Measurements from ENCODE around the gene GPR62. TPM values are rescaled to one million over a fixed set of nuclear protein-coding genes. Genes with fewer than 3 reads are reported as not detected.

GPR62 gene
- total and polyA plus RNA-seq, 2 of the 8 experiments (the other 6 are each of a cell fraction or from before 2014, with no cell fraction given) = 0.22 to 0.29 TPM

DNA sequence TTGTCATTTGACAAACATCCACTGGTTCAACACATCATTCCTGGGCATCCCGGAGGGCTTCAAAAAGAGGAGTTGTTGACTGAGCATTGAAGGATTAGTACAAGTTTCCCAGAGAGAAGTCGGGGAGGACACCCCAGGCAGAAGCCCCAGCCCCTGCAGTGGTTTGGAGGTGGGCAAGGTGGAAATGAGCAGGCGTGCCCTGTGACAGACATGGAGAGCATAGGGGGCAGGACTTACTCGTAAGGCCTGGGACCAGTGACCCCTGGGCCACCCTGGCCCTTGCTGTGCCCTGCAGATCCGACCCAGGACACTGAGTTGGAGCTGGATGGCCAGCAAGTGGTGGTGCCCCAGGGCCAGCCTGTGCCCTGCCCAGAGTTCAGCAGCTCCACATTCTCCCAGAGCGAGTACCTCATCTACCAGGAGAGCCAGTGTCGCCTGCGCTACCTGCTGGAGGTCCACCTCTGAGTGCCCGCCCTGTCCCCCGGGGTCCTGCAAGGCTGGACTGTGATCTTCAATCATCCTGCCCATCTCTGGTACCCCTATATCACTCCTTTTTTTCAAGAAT is 7.1 kb upstream of the GPR62 start:
- no peak overlapping the region for H3K4ac ChIP-seq (replicated peaks; ENCODE audit: insufficient read length, low read depth, low read length)
- FAIRE-seq (no peak), DNase-seq (ENCODE audit: low read depth in 1 of 2, low spot score in 2 of 2) (no peak)
- H4K20me1 ChIP-seq (replicated peaks in 1 of 2; ENCODE audit: control insufficient read depth in 1 of 2, insufficient read depth in 2 of 2, low read length in 2 of 2) = no peaks in the 10 kb centered on the region
- H3K56ac ChIP-seq (replicated peaks; ENCODE audit: insufficient read length, low read depth, low read length) = no peak overlapping the region
- no peak overlapping the region for H3K14ac ChIP-seq (ENCODE audit: insufficient read length)
- WGBS, 2 experiments (ENCODE audit: extremely low coverage in 1 of 2, insufficient coverage in 1 of 2, insufficient read length in 1 of 2, insufficient replicate concordance in 2 of 2, low coverage in 1 of 2, low lambda C conversion rate in 2 of 2, missing lambda C conversion rate in 1 of 2) = 86% methylated on average over 10 of the region's 10 CpGs; no CpG with 5 or more reads in 1 of the 2 experiments
- CTCF ChIA-PET (ENCODE audit: partially characterized antibody) = interaction anchor here (1.0 to 2.2 kb wide), 3 partner anchors 9 to 105 kb away, joined by 4 to 9 read pairs (median 8); partner anchors contain the start of gene ABHD14B
- no peaks in the 10 kb centered on the region for H3K23me2 ChIP-seq (ENCODE audit: low read depth, low read length)
- no peak overlapping the region for H3K23ac ChIP-seq (ENCODE audit: insufficient read length)
- POLR2A ChIA-PET (ENCODE audit: partially characterized antibody) = interaction anchor here (0.6 to 15.7 kb wide), 4 partner anchors 10 to 45 kb away, joined by 3 to 148 read pairs (median 67); partner anchors contain the start of genes ABHD14B, PCBP4 and RPL29
- no peak overlapping the region for H2AFZ ChIP-seq (ENCODE audit: low read length)
- H4K91ac ChIP-seq (replicated peaks; ENCODE audit: insufficient read length, low read length) = no peak overlapping the region
- H2AK5ac ChIP-seq (ENCODE audit: low read depth, low read length) = no peak overlapping the region
- no peak overlapping the region for H3K18ac ChIP-seq (ENCODE audit: extremely low read depth, low read length)
- no peaks in the 10 kb centered on the region for H3K79me1 ChIP-seq (ENCODE audit: low read depth, low read length)
- H3K9ac ChIP-seq (replicated peaks in 1 of 4; ENCODE audit: extremely low read depth in 1 of 4, low read depth in 3 of 4, low read length in 3 of 4) = no peak overlapping the region
- TF ChIP-seq YY1 (IDR thresholded peaks at IDR 0.05; ENCODE audit: low read depth, low read length) (no peak), BACH1 (IDR thresholded peaks at IDR 0.05; ENCODE audit: low read length) (no peak), EP300 (IDR thresholded peaks at IDR 0.05; ENCODE audit: borderline replicate concordance in 1 of 2, low read depth in 2 of 2, low read length in 2 of 2) (no peak)
- no peaks in the 10 kb centered on the region for H3K4me1 ChIP-seq (replicated peaks in 1 of 4; ENCODE audit: control insufficient read depth in 3 of 4, insufficient read depth in 4 of 4, low read length in 3 of 4)
- peaks cover 0 to 10% (median 5%) of the 10 kb centered on the region in 4 experiments; a peak in 6 of 7 replicates for H3K27me3 ChIP-seq (replicated peaks in 1 of 4; ENCODE audit: control insufficient read depth in 3 of 4, extremely low read depth in 1 of 4, insufficient read depth in 3 of 4, low read length in 3 of 4)
- no peak overlapping the region for H4K5ac ChIP-seq (ENCODE audit: insufficient read length, low read depth, low read length)
- no peaks in the 10 kb centered on the region for H3K9me3 ChIP-seq (ENCODE audit: insufficient read depth in 2 of 2, low read depth in 1 of 2, low read length in 1 of 2)
- no peak overlapping the region for H2BK15ac ChIP-seq (ENCODE audit: low read length)
- no peak overlapping the region for H4K8ac ChIP-seq (ENCODE audit: extremely low read depth, insufficient read depth, low read length)
- no peak overlapping the region for H2BK120ac ChIP-seq (replicated peaks; ENCODE audit: low read depth, low read length)
- H3K27ac ChIP-seq (ENCODE audit: low read depth, low read length) = no peak overlapping the region
- H3K4me2 ChIP-seq (ENCODE audit: insufficient read depth in 1 of 2, low read depth in 2 of 2, low read length in 2 of 2) = no peak overlapping the region
- H3K4me3 ChIP-seq (ENCODE audit: extremely low read depth in 1 of 4, insufficient read depth in 2 of 4, low read depth in 3 of 4, low read length in 4 of 4) = no peak overlapping the region
- H3K79me2 ChIP-seq (ENCODE audit: control insufficient read depth in 1 of 2, insufficient read depth in 2 of 2, low read length in 2 of 2) = no peaks in the 10 kb centered on the region
- no peak overlapping the region for H2BK5ac ChIP-seq (ENCODE audit: low read depth, low read length)
- no peak overlapping the region for H2BK12ac ChIP-seq (ENCODE audit: low read depth, low read length)
- no peaks in the 10 kb centered on the region for H3K36me3 ChIP-seq (ENCODE audit: control insufficient read depth in 2 of 4, insufficient read depth in 4 of 4, low read length in 3 of 4)
- no peak overlapping the region for H2BK20ac ChIP-seq (ENCODE audit: low read length)

Data from H1 (cell line).